K562 (cell line): ENCODE results near the gene RPTOR. TPM values are rescaled to one million over a fixed set of nuclear protein-coding genes. Genes with fewer than 3 reads are reported as not detected.

Experiments
- GTF2F1 ChIP-seq: IDR thresholded peaks from 2 replicates; pipeline ENCODE4 v1.6.1; 2011; ENCODE audit warnings: low read depth, low read length, improper control_type of control experiment
- HDAC1 ChIP-seq, 2 experiments: fragments of 450-650 bp; IDR thresholded peaks; 2 replicates each; pipeline ENCODE4 v1.6.1; 2016 to 2017; ENCODE audit warnings: inconsistent platforms in 1 of 2, mild to moderate bottlenecking in 1 of 2, moderate library complexity in 1 of 2
- PHF20 ChIP-seq: fragments of 450-650 bp; IDR thresholded peaks from 2 replicates; pipeline ENCODE4 v1.6.1; 2018; ENCODE audit not compliant: partially characterized antibody
- RAD21 ChIP-seq, 2 experiments: fragments of 250-450 bp in 1 of 2; fragments of 450-650 bp in 1 of 2; sonication (Bioruptor Pico) in 1 of 2; formaldehyde crosslinking in 1 of 2; IDR thresholded peaks in 1 of 2; conservative IDR thresholded peaks in 1 of 2; 2 replicates each; pipeline versions ENCODE4 v1.4.0 to v1.8.0; 2020 to 2022; ENCODE audit warnings: mild to moderate bottlenecking in 2 of 2, moderate library complexity in 1 of 2
- RAD51 ChIP-seq: fragments of 450-650 bp; IDR thresholded peaks from 2 replicates; pipeline ENCODE4 v1.7.1; 2016; ENCODE audit warnings: low read depth, mild to moderate bottlenecking, borderline replicate concordance
- RBM39 ChIP-seq: fragments of 200-400 bp; formaldehyde crosslinking; optimal IDR thresholded peaks from 2 replicates; pipeline ENCODE3; 2018; ENCODE audit warnings: low read depth, low read length
- SMC3 ChIP-seq: conservative IDR thresholded peaks from 2 replicates; pipeline ENCODE4 v1.6.1; 2011; ENCODE audit warnings: low read depth, low read length, improper control_type of control experiment; ENCODE audit not compliant: insufficient read depth
- ZBTB7A ChIP-seq: IDR thresholded peaks from 2 replicates; pipeline ENCODE4 v1.6.1; 2011; ENCODE audit warnings: low read depth, mild to moderate bottlenecking, low read length, moderate library complexity, borderline replicate concordance; ENCODE audit not compliant: control insufficient read depth
- ZNF124 ChIP-seq: sonication (generic); formaldehyde crosslinking; IDR thresholded peaks from 2 replicates; pipeline ENCODE4 v1.8.1; 2022; ENCODE audit warnings: missing genetic modification reagents
- ZNF239 ChIP-seq: fragments of 250-450 bp; sonication (Bioruptor Pico); IDR thresholded peaks from 2 replicates; pipeline ENCODE4 v1.4.0; 2020; ENCODE audit warnings: mild to moderate bottlenecking
- ZNF253 ChIP-seq: fragments of 250-450 bp; sonication (Bioruptor Pico); conservative IDR thresholded peaks from 2 replicates; pipeline ENCODE4 v1.6.1; 2021; ENCODE audit warnings: mild to moderate bottlenecking
- polyA plus RNA-seq, 8 experiments: library from polyadenylated mRNA; depleted of rRNA in 4 of 8; stranded (reverse) in 5 of 8; unstranded in 3 of 8; fragments of >200 nt; fragmentation: Nextera tagmentation in 2 of 8; fragmentation: Illumina TruSeq in 1 of 8; extraction: Ambion mirVana in 2 of 8; extraction: Trizol in 1 of 8; gene quantifications; 2 replicates each; pipeline versions ENCODE4 v1.2.1 to v1.2.3, GENCODE V29; 2011 to 2014; ENCODE audit warnings: inconsistent platforms in 1 of 8, missing spikeins in 1 of 8
- total RNA-seq, 7 experiments: library from RNA; depleted of rRNA in 6 of 7; stranded (reverse); fragments of >200 nt in 6 of 7; fragmentation: Illumina TruSeq in 2 of 7; extraction: Trizol in 2 of 7; gene quantifications; 2 replicates each; pipeline versions ENCODE4 v1.2.1 to v1.2.3, GENCODE V29; 2011 to 2021; ENCODE audit warnings: low replicate concordance in 1 of 7
- TF ChIP-seq, protein P1 (sequence below): fragments of 250-450 bp; sonication (Bioruptor Pico); IDR thresholded peaks from 2 replicates; pipeline ENCODE4 v1.4.0; 2020
- TF ChIP-seq, protein P2 (sequence below): sonication (generic); formaldehyde crosslinking; IDR thresholded peaks from 2 replicates; pipeline ENCODE4 v1.9.0; 2022; ENCODE audit warnings: mild to moderate bottlenecking, missing genetic modification reagents
- TF ChIP-seq, protein P3 (sequence below), 2 experiments: fragments of 450-650 bp; formaldehyde crosslinking in 1 of 2; IDR thresholded peaks; 2 replicates each; pipeline versions ENCODE4 v1.4.0 to v1.6.1; 2014 to 2020; ENCODE audit warnings: mild to moderate bottlenecking in 2 of 2, borderline replicate concordance in 1 of 2, low read depth in 1 of 2
- TF ChIP-seq, protein P4 (sequence below): fragments of 450-650 bp; IDR thresholded peaks from 2 replicates; pipeline ENCODE4 v1.6.1; 2016; ENCODE audit warnings: low read depth, mild to moderate bottlenecking, moderate library complexity

RPTOR gene
- total and polyA plus RNA-seq, 9 of the 15 experiments (the other 6 are each of a cell fraction or from before 2014, with no cell fraction given), result 0.24 to 54.1 (median 10.2) TPM

DNA sequence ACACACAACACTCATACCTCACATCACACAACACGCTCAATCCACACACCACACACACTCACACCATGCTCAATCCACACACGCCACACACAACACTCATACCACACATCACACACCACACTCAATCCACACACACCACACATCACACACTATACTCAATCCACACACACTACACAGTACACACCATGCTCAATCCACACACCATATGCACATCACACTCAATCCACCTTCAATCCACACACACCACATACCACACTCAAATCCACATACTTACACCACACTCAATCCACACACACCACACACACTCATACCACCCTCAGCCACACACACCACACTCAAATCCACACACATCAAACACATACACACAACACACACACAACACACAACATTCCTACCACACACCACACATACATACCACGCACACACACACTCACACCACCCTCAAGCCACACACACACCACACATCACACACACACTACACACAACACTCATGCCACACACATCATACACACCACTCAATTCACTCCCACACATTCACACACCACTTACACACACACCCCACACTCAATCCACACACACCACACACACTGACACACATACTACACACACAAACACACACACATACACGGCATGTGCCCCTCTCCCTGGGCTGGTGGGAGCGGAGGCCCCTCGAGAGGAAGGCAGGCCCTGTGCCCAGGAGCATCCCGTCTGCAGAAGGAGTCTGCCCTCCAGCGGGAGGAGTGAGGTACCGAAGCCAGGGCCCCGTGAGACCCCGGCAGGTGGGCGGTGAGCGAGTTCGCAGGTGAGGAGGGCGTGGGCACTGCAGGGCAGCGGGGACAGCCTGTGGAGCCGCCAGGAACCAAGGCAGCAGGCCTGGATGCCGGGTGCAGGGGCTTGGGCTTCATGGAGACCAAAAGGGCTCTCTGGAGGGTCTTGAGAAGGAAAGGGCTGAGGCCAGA is 33.1 kb upstream of the RPTOR start (continued):
- TF ChIP-seq, protein P1, sequence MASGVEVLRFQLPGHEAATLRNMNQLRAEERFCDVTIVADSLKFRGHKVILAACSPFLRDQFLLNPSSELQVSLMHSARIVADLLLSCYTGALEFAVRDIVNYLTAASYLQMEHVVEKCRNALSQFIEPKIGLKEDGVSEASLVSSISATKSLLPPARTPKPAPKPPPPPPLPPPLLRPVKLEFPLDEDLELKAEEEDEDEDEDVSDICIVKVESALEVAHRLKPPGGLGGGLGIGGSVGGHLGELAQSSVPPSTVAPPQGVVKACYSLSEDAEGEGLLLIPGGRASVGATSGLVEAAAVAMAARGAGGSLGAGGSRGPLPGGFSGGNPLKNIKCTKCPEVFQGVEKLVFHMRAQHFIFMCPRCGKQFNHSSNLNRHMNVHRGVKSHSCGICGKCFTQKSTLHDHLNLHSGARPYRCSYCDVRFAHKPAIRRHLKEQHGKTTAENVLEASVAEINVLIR, result no peak
- TF ChIP-seq PHF20, result peak; percentile 20
- TF ChIP-seq SMC3, result 0 out of 2 replicates have a peak, but pooled peaks have one; percentile 25
- no peak for TF ChIP-seq ZNF253 (CRISPR knock-in tag)
- TF ChIP-seq ZNF239 (CRISPR knock-in tag), result no peak
- no peak for TF ChIP-seq RBM39
- peak in 1 of 2 experiments; percentile 43; a peak in 2 of 4 replicates for TF ChIP-seq RAD21 (CRISPR knock-in tag; conservative IDR thresholded peaks at IDR 0.05 in 1 of 2, IDR thresholded peaks at IDR 0.05 in 1 of 2)
- TF ChIP-seq GTF2F1, result no peak
- peak; percentile 76; the same call in 1 of the 2 replicates for TF ChIP-seq ZBTB7A
- TF ChIP-seq, protein P2, sequence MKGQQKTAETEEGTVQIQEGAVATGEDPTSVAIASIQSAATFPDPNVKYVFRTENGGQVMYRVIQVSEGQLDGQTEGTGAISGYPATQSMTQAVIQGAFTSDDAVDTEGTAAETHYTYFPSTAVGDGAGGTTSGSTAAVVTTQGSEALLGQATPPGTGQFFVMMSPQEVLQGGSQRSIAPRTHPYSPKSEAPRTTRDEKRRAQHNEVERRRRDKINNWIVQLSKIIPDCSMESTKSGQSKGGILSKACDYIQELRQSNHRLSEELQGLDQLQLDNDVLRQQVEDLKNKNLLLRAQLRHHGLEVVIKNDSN (CRISPR knock-in tag), result peak; percentile 11; the same call in 1 of the 2 replicates
- TF ChIP-seq, protein P3, sequence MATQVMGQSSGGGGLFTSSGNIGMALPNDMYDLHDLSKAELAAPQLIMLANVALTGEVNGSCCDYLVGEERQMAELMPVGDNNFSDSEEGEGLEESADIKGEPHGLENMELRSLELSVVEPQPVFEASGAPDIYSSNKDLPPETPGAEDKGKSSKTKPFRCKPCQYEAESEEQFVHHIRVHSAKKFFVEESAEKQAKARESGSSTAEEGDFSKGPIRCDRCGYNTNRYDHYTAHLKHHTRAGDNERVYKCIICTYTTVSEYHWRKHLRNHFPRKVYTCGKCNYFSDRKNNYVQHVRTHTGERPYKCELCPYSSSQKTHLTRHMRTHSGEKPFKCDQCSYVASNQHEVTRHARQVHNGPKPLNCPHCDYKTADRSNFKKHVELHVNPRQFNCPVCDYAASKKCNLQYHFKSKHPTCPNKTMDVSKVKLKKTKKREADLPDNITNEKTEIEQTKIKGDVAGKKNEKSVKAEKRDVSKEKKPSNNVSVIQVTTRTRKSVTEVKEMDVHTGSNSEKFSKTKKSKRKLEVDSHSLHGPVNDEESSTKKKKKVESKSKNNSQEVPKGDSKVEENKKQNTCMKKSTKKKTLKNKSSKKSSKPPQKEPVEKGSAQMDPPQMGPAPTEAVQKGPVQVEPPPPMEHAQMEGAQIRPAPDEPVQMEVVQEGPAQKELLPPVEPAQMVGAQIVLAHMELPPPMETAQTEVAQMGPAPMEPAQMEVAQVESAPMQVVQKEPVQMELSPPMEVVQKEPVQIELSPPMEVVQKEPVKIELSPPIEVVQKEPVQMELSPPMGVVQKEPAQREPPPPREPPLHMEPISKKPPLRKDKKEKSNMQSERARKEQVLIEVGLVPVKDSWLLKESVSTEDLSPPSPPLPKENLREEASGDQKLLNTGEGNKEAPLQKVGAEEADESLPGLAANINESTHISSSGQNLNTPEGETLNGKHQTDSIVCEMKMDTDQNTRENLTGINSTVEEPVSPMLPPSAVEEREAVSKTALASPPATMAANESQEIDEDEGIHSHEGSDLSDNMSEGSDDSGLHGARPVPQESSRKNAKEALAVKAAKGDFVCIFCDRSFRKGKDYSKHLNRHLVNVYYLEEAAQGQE (IDR thresholded peaks at IDR 0.05; ENCODE audit: borderline replicate concordance), result peak; percentile 28; the same call in 1 of the 2 replicates
- TF ChIP-seq, protein P3 (CRISPR knock-in tag; IDR thresholded peaks at IDR 0.05; ENCODE audit: low read depth), result no peak
- TF ChIP-seq ZNF124 (CRISPR knock-in tag), result no peak
- TF ChIP-seq, protein P4, sequence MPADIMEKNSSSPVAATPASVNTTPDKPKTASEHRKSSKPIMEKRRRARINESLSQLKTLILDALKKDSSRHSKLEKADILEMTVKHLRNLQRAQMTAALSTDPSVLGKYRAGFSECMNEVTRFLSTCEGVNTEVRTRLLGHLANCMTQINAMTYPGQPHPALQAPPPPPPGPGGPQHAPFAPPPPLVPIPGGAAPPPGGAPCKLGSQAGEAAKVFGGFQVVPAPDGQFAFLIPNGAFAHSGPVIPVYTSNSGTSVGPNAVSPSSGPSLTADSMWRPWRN, result no peak
- 0 out of 4 replicates have a peak, but pooled peaks of 1 of the 2 experiments have one; percentile 37 for TF ChIP-seq HDAC1 (IDR thresholded peaks at IDR 0.05)
- no peak for TF ChIP-seq RAD51
